SK-N-SH treated with all-trans-retinoic acid at 6 μM for 48 hours (cell line): ENCODE data around the gene NHLRC1.

Source experiments
- ATAC-seq: fragments of 200-7000 bp; cut with Tn5 transposase; 3 replicates; pipeline ENCODE4 v1.9.1; 2020; ENCODE audit warnings: mild to moderate bottlenecking, moderate library complexity
- ARNTL ChIP-seq: fragments of 450-650 bp; formaldehyde crosslinking; IDR thresholded peaks from 2 replicates; pipeline ENCODE4 v1.5.0; 2020; ENCODE audit warnings: low read depth, mild to moderate bottlenecking, moderate library complexity, borderline replicate concordance
- BACH2 ChIP-seq: fragments of 250-450 bp; sonication (Bioruptor Pico); IDR thresholded peaks from 2 replicates; pipeline ENCODE4 v1.9.0; 2021; ENCODE audit warnings: mild to moderate bottlenecking, borderline replicate concordance
- CSDC2 ChIP-seq: fragments of 250-450 bp; sonication (Bioruptor Pico); IDR thresholded peaks from 2 replicates; pipeline ENCODE4 v1.5.0; 2020; ENCODE audit warnings: mild to moderate bottlenecking, moderate library complexity
- CSRNP3 ChIP-seq: fragments of 250-450 bp; sonication (Bioruptor Pico); IDR thresholded peaks from 2 replicates; pipeline ENCODE4 v1.5.1; 2021; ENCODE audit warnings: mild to moderate bottlenecking, moderate library complexity
- ESRRG ChIP-seq: fragments of 250-450 bp; sonication (Bioruptor Pico); IDR thresholded peaks from 2 replicates; pipeline ENCODE4 v1.6.1; 2021; ENCODE audit warnings: mild to moderate bottlenecking
- GLIS3 ChIP-seq: fragments of 250-450 bp; sonication (Bioruptor Pico); IDR thresholded peaks from 2 replicates; pipeline ENCODE4 v1.5.0; 2020; ENCODE audit warnings: mild to moderate bottlenecking, moderate library complexity
- ISL1 ChIP-seq: fragments of 250-450 bp; sonication (Bioruptor Pico); IDR thresholded peaks from 2 replicates; pipeline ENCODE4 v2.1.2; 2022; ENCODE audit warnings: mild to moderate bottlenecking, moderate library complexity
- OSR1 ChIP-seq: fragments of 250-450 bp; sonication (Bioruptor Pico); IDR thresholded peaks from 2 replicates; pipeline ENCODE4 v1.8.0; 2022; ENCODE audit warnings: moderate library complexity, mild to moderate bottlenecking, inconsistent platforms
- POU6F1 ChIP-seq: fragments of 250-450 bp; sonication (Bioruptor Pico); IDR thresholded peaks from 2 replicates; pipeline ENCODE4 v1.8.0; 2021; ENCODE audit warnings: low read depth, mild to moderate bottlenecking, moderate library complexity, borderline replicate concordance
- PPARA ChIP-seq: fragments of 250-450 bp; sonication (Bioruptor Pico); IDR thresholded peaks from 2 replicates; pipeline ENCODE4 v1.5.0; 2020; ENCODE audit warnings: mild to moderate bottlenecking, borderline replicate concordance
- RARB ChIP-seq: fragments of 250-450 bp; sonication (Bioruptor Pico); IDR thresholded peaks from 2 replicates; pipeline ENCODE4 v1.8.0; 2021; ENCODE audit warnings: mild to moderate bottlenecking, moderate library complexity
- SNAI2 ChIP-seq: fragments of 250-450 bp; sonication (Bioruptor Pico); IDR thresholded peaks from 2 replicates; pipeline ENCODE4 v1.5.0; 2020; ENCODE audit warnings: mild to moderate bottlenecking, moderate library complexity
- TCF4 ChIP-seq: fragments of 250-450 bp; sonication (Bioruptor Pico); IDR thresholded peaks from 2 replicates; pipeline ENCODE4 v1.8.0; 2021; ENCODE audit warnings: mild to moderate bottlenecking, moderate library complexity, borderline replicate concordance
- TOX ChIP-seq: fragments of 250-450 bp; sonication (Bioruptor Pico); IDR thresholded peaks from 2 replicates; pipeline ENCODE4 v1.8.0; 2021; ENCODE audit warnings: mild to moderate bottlenecking, moderate library complexity, borderline replicate concordance
- ZC3H10 ChIP-seq: fragments of 250-450 bp; sonication (Bioruptor Pico); IDR thresholded peaks from 2 replicates; pipeline ENCODE4 v1.5.1; 2021; ENCODE audit warnings: mild to moderate bottlenecking, moderate library complexity
- ZFP3 ChIP-seq: fragments of 250-450 bp; sonication (Bioruptor Pico); IDR thresholded peaks from 2 replicates; pipeline ENCODE4 v1.5.0; 2020; ENCODE audit warnings: mild to moderate bottlenecking, moderate library complexity
- ZFP30 ChIP-seq: fragments of 450-650 bp; formaldehyde crosslinking; IDR thresholded peaks from 2 replicates; pipeline ENCODE4 v1.5.0; 2022; ENCODE audit warnings: mild to moderate bottlenecking, moderate library complexity
- ZNF565 ChIP-seq: fragments of 450-650 bp; formaldehyde crosslinking; conservative IDR thresholded peaks from 2 replicates; pipeline ENCODE4 v1.5.0; 2020; ENCODE audit warnings: low read depth, mild to moderate bottlenecking, moderate library complexity
- ZNF70 ChIP-seq: fragments of 450-650 bp; formaldehyde crosslinking; IDR thresholded peaks from 2 replicates; pipeline ENCODE4 v1.5.0; 2020; ENCODE audit warnings: mild to moderate bottlenecking, moderate library complexity
- ZNF8 ChIP-seq: fragments of 450-650 bp; formaldehyde crosslinking; IDR thresholded peaks from 2 replicates; pipeline ENCODE4 v1.5.0; 2020; ENCODE audit warnings: mild to moderate bottlenecking, moderate library complexity
- TF ChIP-seq, protein P1 (sequence below): fragments of 250-450 bp; sonication (Bioruptor Pico); IDR thresholded peaks from 2 replicates; pipeline ENCODE4 v1.8.0; 2020; ENCODE audit warnings: mild to moderate bottlenecking, moderate library complexity, borderline replicate concordance
- TF ChIP-seq, protein P2 (sequence below): fragments of 250-450 bp; sonication (Bioruptor Pico); IDR thresholded peaks from 2 replicates; pipeline ENCODE4 v1.5.1; 2020; ENCODE audit warnings: low read depth, mild to moderate bottlenecking, moderate library complexity

Gene NHLRC1

GRCh38 chr6:18102783-18103509, 19.5 kb downstream of the NHLRC1 start:
- no peak for ATAC-seq
- TF ChIP-seq ZNF8 (CRISPR knock-in tag) (no peak), ZNF565 (no peak), ISL1 (CRISPR knock-in tag) (no peak)

DNA sequence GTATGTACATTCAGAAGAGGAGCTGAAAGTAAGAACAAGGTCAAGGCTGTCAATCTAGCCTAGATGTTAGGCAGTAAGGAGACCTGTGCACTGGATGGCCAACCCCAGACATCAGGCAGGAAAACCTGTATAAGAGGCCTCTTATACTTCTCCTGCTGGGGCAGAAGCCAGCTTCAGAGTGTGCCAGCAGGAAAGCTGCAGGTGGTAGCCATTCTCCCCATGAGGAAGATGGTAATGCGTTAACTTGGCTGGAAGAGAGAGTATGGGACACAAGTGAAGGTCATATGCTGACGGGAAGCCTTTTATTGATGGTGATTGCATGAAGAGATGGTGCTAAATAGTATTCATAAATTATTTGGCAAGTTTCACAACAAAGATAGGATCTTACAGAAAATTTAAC, 20.6 kb downstream of the NHLRC1 start:
- no peak for ATAC-seq
- TF ChIP-seq ZC3H10 (no peak), ARNTL (CRISPR knock-in tag) (no peak), CSRNP3 (no peak), GLIS3 (no peak), SNAI2 (no peak), ZNF565 (no peak), POU6F1 (CRISPR knock-in tag) (no peak), ZFP3 (no peak), RARB (CRISPR knock-in tag) (no peak), TCF4 (CRISPR knock-in tag) (no peak), TOX (CRISPR knock-in tag) (no peak)
- TF ChIP-seq, protein P1, sequence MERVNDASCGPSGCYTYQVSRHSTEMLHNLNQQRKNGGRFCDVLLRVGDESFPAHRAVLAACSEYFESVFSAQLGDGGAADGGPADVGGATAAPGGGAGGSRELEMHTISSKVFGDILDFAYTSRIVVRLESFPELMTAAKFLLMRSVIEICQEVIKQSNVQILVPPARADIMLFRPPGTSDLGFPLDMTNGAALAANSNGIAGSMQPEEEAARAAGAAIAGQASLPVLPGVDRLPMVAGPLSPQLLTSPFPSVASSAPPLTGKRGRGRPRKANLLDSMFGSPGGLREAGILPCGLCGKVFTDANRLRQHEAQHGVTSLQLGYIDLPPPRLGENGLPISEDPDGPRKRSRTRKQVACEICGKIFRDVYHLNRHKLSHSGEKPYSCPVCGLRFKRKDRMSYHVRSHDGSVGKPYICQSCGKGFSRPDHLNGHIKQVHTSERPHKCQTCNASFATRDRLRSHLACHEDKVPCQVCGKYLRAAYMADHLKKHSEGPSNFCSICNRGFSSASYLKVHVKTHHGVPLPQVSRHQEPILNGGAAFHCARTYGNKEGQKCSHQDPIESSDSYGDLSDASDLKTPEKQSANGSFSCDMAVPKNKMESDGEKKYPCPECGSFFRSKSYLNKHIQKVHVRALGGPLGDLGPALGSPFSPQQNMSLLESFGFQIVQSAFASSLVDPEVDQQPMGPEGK = no peak

GRCh38 chr6:18101271-18101670, 21.2 kb downstream of the NHLRC1 start:
- no peak; the same call in 2 of the 3 replicates for ATAC-seq
- TF ChIP-seq ESRRG (CRISPR knock-in tag) (no peak), ZNF70 (no peak), ZFP30 (no peak), PPARA (CRISPR knock-in tag) (no peak), TCF4 (CRISPR knock-in tag) (no peak), ZNF565 (no peak), ZC3H10 (no peak), OSR1 (CRISPR knock-in tag) (no peak)

GRCh38 chr6:18100296-18100695, 22.2 kb downstream of the NHLRC1 start:
- TF ChIP-seq ZC3H10 = no peak
- TF ChIP-seq CSDC2 = no peak
- TF ChIP-seq, protein P1 = no peak
- TF ChIP-seq, all 23 proteins: peak for 0
- ATAC-seq = no peak

DNA sequence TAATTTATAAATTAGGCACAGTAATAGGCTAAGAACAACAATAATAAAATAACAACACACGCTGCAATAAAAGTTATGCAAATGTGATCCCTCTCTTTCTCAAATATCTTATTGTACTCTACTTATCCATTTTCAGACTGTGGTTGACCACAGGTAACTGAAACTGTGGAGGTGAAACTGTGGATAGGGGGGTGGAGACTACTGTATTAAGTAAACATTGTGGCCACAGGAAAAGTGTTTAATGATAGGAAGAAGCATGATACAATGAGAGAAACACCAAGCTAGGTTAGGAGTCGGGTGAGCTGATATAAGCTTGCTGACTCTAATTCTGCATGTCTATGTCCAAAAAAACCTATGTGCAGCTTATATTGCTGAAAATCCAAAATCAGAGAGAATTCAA, 23.0 kb downstream of the NHLRC1 start:
- ATAC-seq = no peak
- TF ChIP-seq SNAI2 (no peak), ISL1 (CRISPR knock-in tag) (no peak), ZNF565 (no peak), CSRNP3 (no peak), ZFP3 (no peak), ZNF8 (CRISPR knock-in tag) (no peak), CSDC2 (no peak), TOX (CRISPR knock-in tag) (no peak), ZNF70 (no peak), BACH2 (CRISPR knock-in tag) (no peak), ZC3H10 (no peak), GLIS3 (no peak), ESRRG (CRISPR knock-in tag) (no peak)
- TF ChIP-seq, protein P2, sequence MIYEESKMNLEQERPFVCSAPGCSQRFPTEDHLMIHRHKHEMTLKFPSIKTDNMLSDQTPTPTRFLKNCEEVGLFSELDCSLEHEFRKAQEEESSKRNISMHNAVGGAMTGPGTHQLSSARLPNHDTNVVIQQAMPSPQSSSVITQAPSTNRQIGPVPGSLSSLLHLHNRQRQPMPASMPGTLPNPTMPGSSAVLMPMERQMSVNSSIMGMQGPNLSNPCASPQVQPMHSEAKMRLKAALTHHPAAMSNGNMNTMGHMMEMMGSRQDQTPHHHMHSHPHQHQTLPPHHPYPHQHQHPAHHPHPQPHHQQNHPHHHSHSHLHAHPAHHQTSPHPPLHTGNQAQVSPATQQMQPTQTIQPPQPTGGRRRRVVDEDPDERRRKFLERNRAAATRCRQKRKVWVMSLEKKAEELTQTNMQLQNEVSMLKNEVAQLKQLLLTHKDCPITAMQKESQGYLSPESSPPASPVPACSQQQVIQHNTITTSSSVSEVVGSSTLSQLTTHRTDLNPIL (CRISPR knock-in tag) = no peak
